PFSK-1 (cell line): ENCODE measurements around the gene IRF2BPL.

ENCODE experiments used
- FOXP2 ChIP-seq: optimal IDR thresholded peaks from 2 replicates; pipeline ENCODE3; 2011; ENCODE audit warnings: borderline replicate concordance, control low read depth, inconsistent platforms; ENCODE audit not compliant: insufficient read depth; ENCODE audit errors: extremely low read length, extremely low read depth
- POLR2AphosphoS5 ChIP-seq: IDR thresholded peaks from 2 replicates; pipeline ENCODE4 v1.6.1; 2012; ENCODE audit warnings: low read depth, mild to moderate bottlenecking, control low read depth, low read length, moderate library complexity
- REST ChIP-seq, 2 experiments: IDR thresholded peaks; 2 replicates each; pipeline versions ENCODE4 v1.6.1 to v1.8.0; 2011 to 2012; ENCODE audit warnings: low read depth in 2 of 2, low read length in 2 of 2, control low read depth in 1 of 2, inconsistent platforms in 1 of 2, mild to moderate bottlenecking in 1 of 2, moderate library complexity in 1 of 2; ENCODE audit not compliant: insufficient read depth in 1 of 2
- SIN3A ChIP-seq: IDR thresholded peaks from 2 replicates; pipeline ENCODE4 v1.6.1; 2012; ENCODE audit warnings: mild to moderate bottlenecking, low read length, moderate library complexity, borderline replicate concordance; ENCODE audit not compliant: insufficient read depth
- TAF1 ChIP-seq: IDR thresholded peaks from 2 replicates; pipeline ENCODE4 v1.6.1; 2012; ENCODE audit warnings: low read length, control low read depth, borderline replicate concordance; ENCODE audit not compliant: insufficient read depth

IRF2BPL gene

GRCh38 chr14:77061630-77062257 lies 33.2 kb upstream of the IRF2BPL start:
- TF ChIP-seq POLR2AphosphoS5, result no peak
- no peak for TF ChIP-seq SIN3A
- TF ChIP-seq REST (IDR thresholded peaks at IDR 0.05; ENCODE audit: insufficient read depth in 1 of 2, low read depth in 2 of 2, low read length in 2 of 2), result no peak

- TF ChIP-seq REST (IDR thresholded peaks at IDR 0.05; ENCODE audit: insufficient read depth in 1 of 2, low read depth in 2 of 2, low read length in 2 of 2) (0 out of 4 replicates have a peak, but pooled peaks of 1 of the 2 experiments have one; percentile 39), FOXP2 (peak; percentile 47), POLR2AphosphoS5 (0 out of 2 replicates have a peak, but pooled peaks have one; percentile 24), SIN3A (no peak), TAF1 (no peak)
These were observed 30.9 kb upstream of the IRF2BPL start for GRCh38 chr14:77059276-77059915.

GRCh38 chr14:77058785-77059184 lies 30.3 kb upstream of the IRF2BPL start:
- TF ChIP-seq FOXP2, result no peak
- no peak for TF ChIP-seq POLR2AphosphoS5
- TF ChIP-seq TAF1, result no peak
- TF ChIP-seq SIN3A, result no peak
- no peak for TF ChIP-seq REST (IDR thresholded peaks at IDR 0.05; ENCODE audit: insufficient read depth in 1 of 2, low read depth in 2 of 2, low read length in 2 of 2)

GRCh38 chr14:77058117-77058516 lies 29.6 kb upstream of the IRF2BPL start:
- TF ChIP-seq SIN3A (no peak), TAF1 (no peak), REST (IDR thresholded peaks at IDR 0.05; ENCODE audit: insufficient read depth in 1 of 2, low read depth in 2 of 2, low read length in 2 of 2) (no peak), FOXP2 (no peak), POLR2AphosphoS5 (no peak)

- TF ChIP-seq SIN3A (no peak), FOXP2 (no peak), TAF1 (no peak), POLR2AphosphoS5 (no peak), REST (IDR thresholded peaks at IDR 0.05; ENCODE audit: insufficient read depth in 1 of 2, low read depth in 2 of 2, low read length in 2 of 2) (no peak)
These were observed 27.5 kb upstream of the IRF2BPL start for GRCh38 chr14:77055981-77056380.
